HG03575 (cell line): ENCODE results near the gene RNF6.

ENCODE experiments used
- ATAC-seq: cut with Tn5 transposase; IDR thresholded peaks from one replicate; pipeline ENCODE4 v1.9.1; 2021; ENCODE audit not compliant: unreplicated experiment, insufficient number of reproducible peaks, low FRiP score; ENCODE audit errors: extremely low read depth

RNF6 gene

GRCh38 chr13:26183416-26183815, 38.7 kb downstream of the RNF6 start:
- ATAC-seq: no peak

DNA sequence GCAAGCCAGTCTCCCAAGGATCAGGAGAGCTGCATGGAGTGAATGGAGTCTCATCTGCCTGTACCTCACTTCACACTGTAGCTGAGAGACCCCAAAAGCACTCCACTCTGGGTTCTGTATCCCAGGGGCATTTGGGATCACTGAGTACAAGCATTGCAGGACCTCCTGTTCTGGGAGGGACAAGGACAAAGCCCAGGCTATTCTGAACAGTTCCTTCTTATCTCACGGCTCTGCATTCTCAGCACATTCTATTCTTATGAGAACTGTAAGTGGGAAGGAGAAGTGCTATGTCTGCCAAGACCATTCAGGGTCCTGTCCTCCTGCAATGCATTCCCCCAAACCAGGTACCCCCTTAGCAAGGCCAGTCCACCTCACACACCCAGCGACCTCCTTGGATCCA, 42.8 kb downstream of the RNF6 start:
- ATAC-seq: no peak

GRCh38 chr13:26168835-26169234, 53.3 kb downstream of the RNF6 start:
- no peak for ATAC-seq

DNA sequence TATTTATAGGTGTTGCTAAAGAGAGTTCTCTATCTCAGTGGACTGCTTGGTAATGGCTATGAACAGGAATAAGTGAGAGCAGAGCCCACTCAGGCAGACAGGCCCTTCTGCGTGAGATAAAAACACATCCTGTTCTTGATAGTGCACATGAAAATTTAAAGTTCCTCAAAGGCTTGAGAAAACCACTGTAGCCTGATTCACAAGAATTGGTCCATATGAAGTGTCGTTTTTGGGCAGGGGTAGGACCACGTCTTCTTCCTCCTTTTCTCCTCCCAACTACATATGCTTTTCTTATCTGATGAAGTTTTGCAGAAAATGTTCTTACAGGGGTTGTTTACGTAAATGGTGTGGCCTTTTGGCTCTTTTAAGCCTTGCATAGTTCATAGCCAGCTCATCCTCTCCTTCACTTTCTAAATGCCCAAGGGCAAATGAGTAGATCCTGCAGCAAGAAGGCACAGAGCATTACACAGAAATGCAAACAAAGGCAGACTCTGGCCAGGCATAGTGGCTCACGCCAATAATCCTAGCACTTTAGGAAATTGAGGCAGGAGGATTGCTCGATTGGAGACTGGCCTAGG, 53.8 kb downstream of the RNF6 start:
- ATAC-seq: no peak

GRCh38 chr13:26163812-26164211, 58.3 kb downstream of the RNF6 start:
- no peak for ATAC-seq
